ENCODE measurements around the gene CRELD1.

- TF ChIP-seq EP300 (IDR thresholded peaks at IDR 0.05) = no peak
- TF ChIP-seq CTCF (IDR thresholded peaks at IDR 0.05) = no peak
- no peak for TF ChIP-seq POLR2A (IDR thresholded peaks at IDR 0.05)
- no peak for TF ChIP-seq POLR2AphosphoS5 (IDR thresholded peaks at IDR 0.05)
Measured at GRCh38 chr3:9949115-9949514, 15.5 kb downstream of the CRELD1 start.
